SK-N-SH (cell line): Measurements from ENCODE around the gene ATG16L1. TPM values are rescaled to one million over a fixed set of nuclear protein-coding genes. Genes with fewer than 3 reads are reported as not detected.

Experiments
- CTCF ChIA-PET: fragments of 300-600, 350-600 bp; formaldehyde crosslinking; extraction: SDS; loops from one replicate; lab custom pipeline; 2021; lab: Yijun Ruan, JAX
- POLR2A ChIA-PET: fragments of 350-600 bp; sonication (Branson Sonifier 250); formaldehyde crosslinking; extraction: SDS; loops from one replicate; lab custom pipeline; 2020; ENCODE audit warnings: antibody characterized with exemption, inconsistent platforms; lab: Yijun Ruan, JAX
- DNase-seq: peaks from one replicate; pipeline ENCODE4 v3.0.0; 2012
- H2AFZ ChIP-seq: fragments of 200-600 bp; sonication (generic); 2 replicates; pipeline ENCODE4 v1.8.1; 2016; ENCODE audit warnings: antibody characterized with exemption, mild to moderate bottlenecking, low read depth
- H3F3A ChIP-seq: fragments of 200-600 bp; sonication (generic); replicated peaks from 2 replicates; pipeline ENCODE3; 2016; ENCODE audit warnings: antibody characterized with exemption, mild to moderate bottlenecking; ENCODE audit not compliant: insufficient read depth
- H3K27ac ChIP-seq, 2 experiments: fragments of 200-500 bp in 1 of 2; fragments of 200-600 bp in 1 of 2; sonication (Bioruptor generic) in 1 of 2; sonication (generic), shearing (Covaris generic) in 1 of 2; 2 replicates each; pipeline versions ENCODE4 v1.5.1 to v1.6.1; 2014 to 2016; ENCODE audit warnings: low read depth in 2 of 2, inconsistent platforms in 1 of 2, low read length in 1 of 2, mild to moderate bottlenecking in 1 of 2, mixed read lengths in 1 of 2
- H3K27me3 ChIP-seq: fragments of 200-600 bp; sonication (generic), shearing (Covaris generic); 2 replicates; pipeline ENCODE4 v1.6.1; 2016; ENCODE audit warnings: mixed run types; ENCODE audit not compliant: insufficient read depth
- H3K36me3 ChIP-seq, 2 experiments: fragments of 200-500 bp in 1 of 2; fragments of 200-600 bp in 1 of 2; sonication (Bioruptor generic) in 1 of 2; sonication (generic) in 1 of 2; replicated peaks in 1 of 2; 2 replicates each; pipeline versions ENCODE3 to v1.5.1; 2014 to 2016; ENCODE audit warnings: low read length in 1 of 2, mild to moderate bottlenecking in 1 of 2; ENCODE audit not compliant: insufficient read depth in 2 of 2, control insufficient read depth in 1 of 2
- H3K4me1 ChIP-seq, 2 experiments: fragments of 200-500 bp in 1 of 2; fragments of 200-600 bp in 1 of 2; sonication (Bioruptor generic) in 1 of 2; sonication (generic), shearing (Covaris generic) in 1 of 2; 2 replicates each; pipeline versions ENCODE4 v1.5.1 to v1.6.1; 2014 to 2016; ENCODE audit warnings: low read depth in 1 of 2, low read length in 1 of 2, mixed run types in 1 of 2; ENCODE audit not compliant: insufficient read depth in 2 of 2, control insufficient read depth in 1 of 2
- H3K4me2 ChIP-seq: fragments of 200-600 bp; sonication (generic), shearing (Covaris generic); 2 replicates; pipeline ENCODE4 v1.6.1; 2017; ENCODE audit warnings: mixed run types
- H3K4me3 ChIP-seq, 2 experiments: fragments of 200-500 bp in 1 of 2; fragments of 200-600 bp in 1 of 2; sonication (Bioruptor generic) in 1 of 2; sonication (generic), shearing (Covaris generic) in 1 of 2; 2 replicates each; pipeline versions ENCODE4 v1.5.1 to v1.8.1; 2014 to 2016; ENCODE audit warnings: low read depth in 2 of 2, inconsistent platforms in 1 of 2, low read length in 1 of 2, mild to moderate bottlenecking in 1 of 2, mixed read lengths in 1 of 2, moderate library complexity in 1 of 2
- H3K79me2 ChIP-seq: fragments of 200-600 bp; sonication (generic); 2 replicates; pipeline ENCODE4 v1.8.1; 2017; ENCODE audit warnings: mild to moderate bottlenecking; ENCODE audit not compliant: insufficient read depth
- H3K9ac ChIP-seq: fragments of 200-600 bp; sonication (generic); 2 replicates; pipeline ENCODE4 v1.6.1; 2017; ENCODE audit warnings: mixed run types
- H3K9me2 ChIP-seq: fragments of 200-600 bp; sonication (generic); 2 replicates; pipeline ENCODE4 v1.6.1; 2017; ENCODE audit warnings: mixed run types
- H3K9me3 ChIP-seq: fragments of 200-600 bp; sonication (generic); 2 replicates; pipeline ENCODE4 v1.6.1; 2017; ENCODE audit warnings: mixed run types, mild to moderate bottlenecking, moderate library complexity
- H4K20me1 ChIP-seq: fragments of 200-600 bp; sonication (generic); 2 replicates; pipeline ENCODE4 v1.6.1; 2017; ENCODE audit warnings: mild to moderate bottlenecking, mixed run types; ENCODE audit not compliant: insufficient read depth
- ELF1 ChIP-seq: IDR thresholded peaks from 2 replicates; pipeline ENCODE4 v1.4.0; 2012
- FOSL2 ChIP-seq: IDR thresholded peaks from 2 replicates; pipeline ENCODE4 v1.4.0; 2012; ENCODE audit warnings: low read depth, mild to moderate bottlenecking, moderate library complexity, borderline replicate concordance
- GABPA ChIP-seq: IDR thresholded peaks from 2 replicates; pipeline ENCODE4 v1.4.0; 2012; ENCODE audit warnings: low read depth, mild to moderate bottlenecking
- JUND ChIP-seq: IDR thresholded peaks from 2 replicates; pipeline ENCODE4 v1.4.0; 2012
- NFIC ChIP-seq: IDR thresholded peaks from 2 replicates; pipeline ENCODE4 v1.4.0; 2012; ENCODE audit warnings: borderline replicate concordance
- NRF1 ChIP-seq: IDR thresholded peaks from 2 replicates; pipeline ENCODE4 v1.6.1; 2012; ENCODE audit warnings: low read depth, mild to moderate bottlenecking, low read length
- POLR2AphosphoS5 ChIP-seq: IDR thresholded peaks from 2 replicates; pipeline ENCODE4 v1.6.1; 2012; ENCODE audit warnings: low read depth, low read length
- RFX5 ChIP-seq: IDR thresholded peaks from 2 replicates; pipeline ENCODE4 v1.6.1; 2012; ENCODE audit warnings: mild to moderate bottlenecking, improper control_type of control experiment, low read length
- SIN3A ChIP-seq: IDR thresholded peaks from 2 replicates; pipeline ENCODE4 v1.6.1; 2012; ENCODE audit warnings: low read depth, mild to moderate bottlenecking, low read length, moderate library complexity, borderline replicate concordance
- TAF1 ChIP-seq: IDR thresholded peaks from 2 replicates; pipeline ENCODE4 v1.6.1; 2012; ENCODE audit warnings: low read depth, mild to moderate bottlenecking, low read length, moderate library complexity, borderline replicate concordance
- TCF12 ChIP-seq: IDR thresholded peaks from 2 replicates; pipeline ENCODE4 v1.4.0; 2012
- WGBS: methylation state at CpG from one replicate; pipeline ENCODE4 v1.1.6; 2017; ENCODE audit warnings: low lambda C conversion rate; 5-methylcytosine and 5-hydroxymethylcytosine counted together
- polyA plus RNA-seq, 3 experiments: library from polyadenylated mRNA; depleted of rRNA; stranded (reverse); fragments of >200 nt; gene quantifications; 2 replicates each; pipeline ENCODE4 v1.2.3, GENCODE V29; 2012
- TF ChIP-seq, protein P1 (sequence below): IDR thresholded peaks from 2 replicates; pipeline ENCODE4 v1.4.0; 2012; ENCODE audit warnings: low read depth, borderline replicate concordance
- TF ChIP-seq, protein P2 (sequence below): IDR thresholded peaks from 2 replicates; pipeline ENCODE4 v1.4.0; 2012; ENCODE audit warnings: low read depth
- TF ChIP-seq, protein P3 (sequence below): IDR thresholded peaks from 2 replicates; pipeline ENCODE4 v1.4.0; 2012; ENCODE audit warnings: low read depth, borderline replicate concordance
- TF ChIP-seq, protein P4 (sequence below): IDR thresholded peaks from 2 replicates; pipeline ENCODE4 v1.6.1; 2012; ENCODE audit warnings: mild to moderate bottlenecking, low read depth, low read length, moderate library complexity
- TF ChIP-seq, protein P5 (sequence below): fragments of 150-350 bp; IDR thresholded peaks from 2 replicates; pipeline ENCODE4 v1.6.1; 2016; ENCODE audit warnings: mild to moderate bottlenecking, low read depth, low read length

Gene ATG16L1
- polyA plus RNA-seq, 1 of the 3 experiments (the other 2 are of a cell fraction): 22.2 TPM

DNA sequence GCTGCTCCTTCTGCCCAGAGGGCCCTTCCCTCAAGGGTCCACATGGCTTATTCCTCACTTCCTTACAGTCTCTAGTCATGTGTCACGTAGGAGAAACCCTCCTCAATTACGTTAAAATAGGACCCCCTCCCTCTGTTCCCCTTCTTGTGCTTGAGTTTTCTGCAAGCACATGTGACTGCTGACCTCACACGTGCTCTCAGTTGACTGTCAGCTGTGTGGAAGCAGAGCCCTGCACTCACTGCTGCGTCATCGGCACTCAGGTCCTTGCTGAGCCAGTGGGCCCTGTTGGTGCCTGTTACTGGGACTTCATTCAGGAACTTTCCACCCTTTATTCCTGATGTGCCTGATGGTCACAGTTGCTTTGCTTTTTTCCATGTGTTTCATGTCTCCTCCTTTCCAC, 11.1 kb downstream of the ATG16L1 start (continued):
- TF ChIP-seq, protein P1, sequence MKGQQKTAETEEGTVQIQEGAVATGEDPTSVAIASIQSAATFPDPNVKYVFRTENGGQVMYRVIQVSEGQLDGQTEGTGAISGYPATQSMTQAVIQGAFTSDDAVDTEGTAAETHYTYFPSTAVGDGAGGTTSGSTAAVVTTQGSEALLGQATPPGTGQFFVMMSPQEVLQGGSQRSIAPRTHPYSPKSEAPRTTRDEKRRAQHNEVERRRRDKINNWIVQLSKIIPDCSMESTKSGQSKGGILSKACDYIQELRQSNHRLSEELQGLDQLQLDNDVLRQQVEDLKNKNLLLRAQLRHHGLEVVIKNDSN: no peak
- TF ChIP-seq POLR2AphosphoS5 (no peak), JUND (no peak), SIN3A (no peak), NRF1 (no peak)
- TF ChIP-seq, protein P2, sequence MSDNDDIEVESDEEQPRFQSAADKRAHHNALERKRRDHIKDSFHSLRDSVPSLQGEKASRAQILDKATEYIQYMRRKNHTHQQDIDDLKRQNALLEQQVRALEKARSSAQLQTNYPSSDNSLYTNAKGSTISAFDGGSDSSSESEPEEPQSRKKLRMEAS: no peak
- TF ChIP-seq, all 33 proteins: peak for 0

DNA sequence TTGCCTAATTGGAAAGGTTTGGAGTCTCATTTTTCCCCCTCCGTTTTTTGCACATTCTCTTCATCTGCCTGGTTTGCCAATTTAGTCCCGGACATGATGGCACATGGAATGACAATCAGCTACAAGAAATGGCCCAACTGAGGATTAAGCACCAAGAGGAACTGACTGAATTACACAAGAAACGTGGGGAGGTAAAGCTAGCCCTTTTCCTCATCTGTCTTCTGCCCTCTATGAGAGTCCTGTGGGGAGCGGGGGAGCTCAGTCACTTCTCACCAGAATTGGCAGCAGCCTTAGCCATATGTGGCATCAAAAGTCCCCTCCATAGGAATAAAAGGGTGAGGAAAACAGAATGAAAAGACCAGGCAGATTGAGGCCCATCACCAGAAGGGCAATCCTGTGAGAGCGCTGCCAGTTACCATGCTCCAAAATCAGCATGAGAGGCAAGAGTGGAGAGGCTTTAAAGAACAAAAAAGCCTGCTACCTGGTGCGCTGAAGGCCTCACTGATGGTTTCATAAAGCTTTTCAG, 11.6 kb downstream of the ATG16L1 start:
- Histone ChIP-seq H4K20me1 (no peaks in the 10 kb centered on the region), H3K27me3 (no peaks in the 10 kb centered on the region), H3K4me3 (no peak overlapping the region), H3K79me2 (peaks cover 30% of the 10 kb centered on the region; the same call in 1 of the 2 replicates), H3K9ac (no peak overlapping the region), H3K9me2 (no peaks in the 10 kb centered on the region), H3K4me1 (no peaks in the 10 kb centered on the region), H2AFZ (no peak overlapping the region), H3K36me3 (peaks cover 64 to 87% of the 10 kb centered on the region in 2 experiments), H3F3A (no peaks in the 10 kb centered on the region), H3K27ac (no peak overlapping the region), H3K9me3 (no peaks in the 10 kb centered on the region), H3K4me2 (no peak overlapping the region)
- TF ChIP-seq SIN3A: no peak
- no peak for TF ChIP-seq TCF12
- TF ChIP-seq RFX5: no peak
- no peak for TF ChIP-seq POLR2AphosphoS5
- no peak for TF ChIP-seq NFIC
- TF ChIP-seq TAF1: no peak
- TF ChIP-seq, protein P3, sequence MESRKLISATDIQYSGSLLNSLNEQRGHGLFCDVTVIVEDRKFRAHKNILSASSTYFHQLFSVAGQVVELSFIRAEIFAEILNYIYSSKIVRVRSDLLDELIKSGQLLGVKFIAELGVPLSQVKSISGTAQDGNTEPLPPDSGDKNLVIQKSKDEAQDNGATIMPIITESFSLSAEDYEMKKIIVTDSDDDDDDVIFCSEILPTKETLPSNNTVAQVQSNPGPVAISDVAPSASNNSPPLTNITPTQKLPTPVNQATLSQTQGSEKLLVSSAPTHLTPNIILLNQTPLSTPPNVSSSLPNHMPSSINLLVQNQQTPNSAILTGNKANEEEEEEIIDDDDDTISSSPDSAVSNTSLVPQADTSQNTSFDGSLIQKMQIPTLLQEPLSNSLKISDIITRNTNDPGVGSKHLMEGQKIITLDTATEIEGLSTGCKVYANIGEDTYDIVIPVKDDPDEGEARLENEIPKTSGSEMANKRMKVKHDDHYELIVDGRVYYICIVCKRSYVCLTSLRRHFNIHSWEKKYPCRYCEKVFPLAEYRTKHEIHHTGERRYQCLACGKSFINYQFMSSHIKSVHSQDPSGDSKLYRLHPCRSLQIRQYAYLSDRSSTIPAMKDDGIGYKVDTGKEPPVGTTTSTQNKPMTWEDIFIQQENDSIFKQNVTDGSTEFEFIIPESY: no peak
- TF ChIP-seq, protein P4, sequence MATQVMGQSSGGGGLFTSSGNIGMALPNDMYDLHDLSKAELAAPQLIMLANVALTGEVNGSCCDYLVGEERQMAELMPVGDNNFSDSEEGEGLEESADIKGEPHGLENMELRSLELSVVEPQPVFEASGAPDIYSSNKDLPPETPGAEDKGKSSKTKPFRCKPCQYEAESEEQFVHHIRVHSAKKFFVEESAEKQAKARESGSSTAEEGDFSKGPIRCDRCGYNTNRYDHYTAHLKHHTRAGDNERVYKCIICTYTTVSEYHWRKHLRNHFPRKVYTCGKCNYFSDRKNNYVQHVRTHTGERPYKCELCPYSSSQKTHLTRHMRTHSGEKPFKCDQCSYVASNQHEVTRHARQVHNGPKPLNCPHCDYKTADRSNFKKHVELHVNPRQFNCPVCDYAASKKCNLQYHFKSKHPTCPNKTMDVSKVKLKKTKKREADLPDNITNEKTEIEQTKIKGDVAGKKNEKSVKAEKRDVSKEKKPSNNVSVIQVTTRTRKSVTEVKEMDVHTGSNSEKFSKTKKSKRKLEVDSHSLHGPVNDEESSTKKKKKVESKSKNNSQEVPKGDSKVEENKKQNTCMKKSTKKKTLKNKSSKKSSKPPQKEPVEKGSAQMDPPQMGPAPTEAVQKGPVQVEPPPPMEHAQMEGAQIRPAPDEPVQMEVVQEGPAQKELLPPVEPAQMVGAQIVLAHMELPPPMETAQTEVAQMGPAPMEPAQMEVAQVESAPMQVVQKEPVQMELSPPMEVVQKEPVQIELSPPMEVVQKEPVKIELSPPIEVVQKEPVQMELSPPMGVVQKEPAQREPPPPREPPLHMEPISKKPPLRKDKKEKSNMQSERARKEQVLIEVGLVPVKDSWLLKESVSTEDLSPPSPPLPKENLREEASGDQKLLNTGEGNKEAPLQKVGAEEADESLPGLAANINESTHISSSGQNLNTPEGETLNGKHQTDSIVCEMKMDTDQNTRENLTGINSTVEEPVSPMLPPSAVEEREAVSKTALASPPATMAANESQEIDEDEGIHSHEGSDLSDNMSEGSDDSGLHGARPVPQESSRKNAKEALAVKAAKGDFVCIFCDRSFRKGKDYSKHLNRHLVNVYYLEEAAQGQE: no peak
- TF ChIP-seq, protein P1: no peak
- TF ChIP-seq ELF1: no peak
- TF ChIP-seq GABPA: no peak
- TF ChIP-seq, protein P2: no peak
- TF ChIP-seq, protein P5, sequence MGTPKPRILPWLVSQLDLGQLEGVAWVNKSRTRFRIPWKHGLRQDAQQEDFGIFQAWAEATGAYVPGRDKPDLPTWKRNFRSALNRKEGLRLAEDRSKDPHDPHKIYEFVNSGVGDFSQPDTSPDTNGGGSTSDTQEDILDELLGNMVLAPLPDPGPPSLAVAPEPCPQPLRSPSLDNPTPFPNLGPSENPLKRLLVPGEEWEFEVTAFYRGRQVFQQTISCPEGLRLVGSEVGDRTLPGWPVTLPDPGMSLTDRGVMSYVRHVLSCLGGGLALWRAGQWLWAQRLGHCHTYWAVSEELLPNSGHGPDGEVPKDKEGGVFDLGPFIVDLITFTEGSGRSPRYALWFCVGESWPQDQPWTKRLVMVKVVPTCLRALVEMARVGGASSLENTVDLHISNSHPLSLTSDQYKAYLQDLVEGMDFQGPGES: no peak
- no peak for TF ChIP-seq FOSL2
- ChIA-PET CTCF (interaction anchor here (1.5 to 2.4 kb wide), 2 partner anchors 11 to 17 kb away, joined by 4 to 19 read pairs; partner anchors contain the start of gene ATG16L1), POLR2A (no interaction called here)
- DNase-seq: no peak
- 91% methylated on average over 6 of the region's 6 CpGs for WGBS
